ENCODE results near the gene ACSL1. TPM values are rescaled to one million over a fixed set of nuclear protein-coding genes. Genes with fewer than 3 reads are reported as not detected.

The ACSL1 gene
- polyA plus RNA-seq, 1 donor (not counting 4 experiments of a cell fraction or from before 2014, with no cell fraction given) = 60.6 TPM

- DNase-seq (ENCODE audit: low read depth, low spot score) = no peak
- Histone ChIP-seq H3K4me2 (ENCODE audit: control insufficient read depth, extremely low read depth, insufficient read depth, low read depth, low read length) (no peak overlapping the region), H3K36me3 (ENCODE audit: control insufficient read depth in 2 of 2, extremely low read depth in 1 of 2, insufficient read depth in 2 of 2, low read length in 2 of 2) (peaks cover 22 to 30% of the 10 kb centered on the region in 2 experiments)
Measured at GRCh38 chr4:184760681-184761080, 65.1 kb downstream of the ACSL1 start.

DNA sequence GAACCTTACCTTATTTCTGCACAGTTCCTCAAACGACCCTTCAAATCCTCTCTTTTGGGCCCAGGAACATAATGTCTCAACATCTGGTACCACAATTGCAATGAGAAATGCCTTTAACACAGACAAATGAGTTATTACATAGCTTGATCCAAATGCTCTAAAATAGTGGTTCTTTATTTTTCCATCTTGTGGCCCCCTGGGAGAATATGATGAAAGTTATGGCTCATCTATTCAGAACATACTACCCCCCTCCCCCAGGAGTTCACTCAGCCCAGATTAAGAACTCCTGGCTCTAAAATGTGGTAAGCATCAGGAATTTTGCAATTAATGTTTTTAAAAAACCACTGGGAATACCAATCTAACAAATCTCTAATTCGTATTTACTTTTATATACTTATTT is 68.0 kb downstream of the ACSL1 start:
- H3K27ac ChIP-seq (ENCODE audit: control insufficient read depth, insufficient read depth, low read length) = no peak overlapping the region
- H3K4me2 ChIP-seq (ENCODE audit: control insufficient read depth, extremely low read depth, insufficient read depth, low read depth, low read length) = no peak overlapping the region
- DNase-seq (ENCODE audit: low read depth, low spot score) (no peak), FAIRE-seq (no peak)
- dilution Hi-C loops (cut with MboI; ENCODE audit: extremely low pct_ligation_motif_present, low sequenced_read_pairs) = no loop called here
- H3K9ac ChIP-seq (ENCODE audit: control insufficient read depth, extremely low read depth, insufficient read depth, low read length) = no peak overlapping the region
- H3K9me1 ChIP-seq (ENCODE audit: control insufficient read depth, extremely low read depth, insufficient read depth, low read length) = no peaks in the 10 kb centered on the region
- no peak overlapping the region for H2AFZ ChIP-seq (ENCODE audit: control insufficient read depth, low read length)
- no peaks in the 10 kb centered on the region for H3K79me2 ChIP-seq (ENCODE audit: control insufficient read depth, insufficient read depth, low read length)
- no peaks in the 10 kb centered on the region for H3K27me3 ChIP-seq (ENCODE audit: control insufficient read depth, extremely low read depth, insufficient read depth, low read length)
- no peak overlapping the region for H3K4me3 ChIP-seq (ENCODE audit: control insufficient read depth in 2 of 3, extremely low read depth in 1 of 3, insufficient read depth in 2 of 3, low read depth in 1 of 3, low read length in 3 of 3)
- no peaks in the 10 kb centered on the region for H3K9me3 ChIP-seq (ENCODE audit: control insufficient read depth, low read depth, low read length)
- TF ChIP-seq EZH2 (IDR thresholded peaks at IDR 0.05; ENCODE audit: low read length) = no peak
- TF ChIP-seq, protein P1, sequence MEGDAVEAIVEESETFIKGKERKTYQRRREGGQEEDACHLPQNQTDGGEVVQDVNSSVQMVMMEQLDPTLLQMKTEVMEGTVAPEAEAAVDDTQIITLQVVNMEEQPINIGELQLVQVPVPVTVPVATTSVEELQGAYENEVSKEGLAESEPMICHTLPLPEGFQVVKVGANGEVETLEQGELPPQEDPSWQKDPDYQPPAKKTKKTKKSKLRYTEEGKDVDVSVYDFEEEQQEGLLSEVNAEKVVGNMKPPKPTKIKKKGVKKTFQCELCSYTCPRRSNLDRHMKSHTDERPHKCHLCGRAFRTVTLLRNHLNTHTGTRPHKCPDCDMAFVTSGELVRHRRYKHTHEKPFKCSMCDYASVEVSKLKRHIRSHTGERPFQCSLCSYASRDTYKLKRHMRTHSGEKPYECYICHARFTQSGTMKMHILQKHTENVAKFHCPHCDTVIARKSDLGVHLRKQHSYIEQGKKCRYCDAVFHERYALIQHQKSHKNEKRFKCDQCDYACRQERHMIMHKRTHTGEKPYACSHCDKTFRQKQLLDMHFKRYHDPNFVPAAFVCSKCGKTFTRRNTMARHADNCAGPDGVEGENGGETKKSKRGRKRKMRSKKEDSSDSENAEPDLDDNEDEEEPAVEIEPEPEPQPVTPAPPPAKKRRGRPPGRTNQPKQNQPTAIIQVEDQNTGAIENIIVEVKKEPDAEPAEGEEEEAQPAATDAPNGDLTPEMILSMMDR (optimal IDR thresholded peaks at IDR 0.05 in 1 of 3, IDR thresholded peaks at IDR 0.05 in 1 of 3, conservative IDR thresholded peaks at IDR 0.05 in 1 of 3; ENCODE audit: extremely low read depth in 1 of 3, insufficient read depth in 2 of 3, low read length in 3 of 3) = no peak
- peaks cover 11% of the 10 kb centered on the region for H3K4me1 ChIP-seq (ENCODE audit: control insufficient read depth, extremely low read depth, insufficient read depth, low read length)
- peaks cover 14 to 26% of the 10 kb centered on the region in 2 experiments for H3K36me3 ChIP-seq (ENCODE audit: control insufficient read depth in 2 of 2, extremely low read depth in 1 of 2, insufficient read depth in 2 of 2, low read length in 2 of 2)
- H4K20me1 ChIP-seq (ENCODE audit: control insufficient read depth, extremely low read depth, insufficient read depth, low read length) = no peaks in the 10 kb centered on the region

More at GRCh38 chr4:184760681-184761080, 65.1 kb downstream of the ACSL1 start:
- H3K9me1 ChIP-seq (ENCODE audit: control insufficient read depth, extremely low read depth, insufficient read depth, low read length) = no peaks in the 10 kb centered on the region
- H3K79me2 ChIP-seq (ENCODE audit: control insufficient read depth, insufficient read depth, low read length) = no peaks in the 10 kb centered on the region
- H3K9me3 ChIP-seq (ENCODE audit: control insufficient read depth, low read depth, low read length) = no peaks in the 10 kb centered on the region
- no peaks in the 10 kb centered on the region for H3K27me3 ChIP-seq (ENCODE audit: control insufficient read depth, extremely low read depth, insufficient read depth, low read length)
- H3K4me1 ChIP-seq (ENCODE audit: control insufficient read depth, extremely low read depth, insufficient read depth, low read length) = peaks cover under 1% of the 10 kb centered on the region
- H2AFZ ChIP-seq (ENCODE audit: control insufficient read depth, low read length) = no peak overlapping the region
- H3K27ac ChIP-seq (ENCODE audit: control insufficient read depth, insufficient read depth, low read length) = no peak overlapping the region
- dilution Hi-C loops (cut with MboI; ENCODE audit: extremely low pct_ligation_motif_present, low sequenced_read_pairs) = no loop called here
- H3K9ac ChIP-seq (ENCODE audit: control insufficient read depth, extremely low read depth, insufficient read depth, low read length) = no peak overlapping the region
- no peak overlapping the region for H3K4me3 ChIP-seq (ENCODE audit: control insufficient read depth in 2 of 3, extremely low read depth in 1 of 3, insufficient read depth in 2 of 3, low read depth in 1 of 3, low read length in 3 of 3)
- no peak for FAIRE-seq
- H4K20me1 ChIP-seq (ENCODE audit: control insufficient read depth, extremely low read depth, insufficient read depth, low read length) = no peaks in the 10 kb centered on the region
- no peak for TF ChIP-seq EZH2 (IDR thresholded peaks at IDR 0.05; ENCODE audit: low read length)
- TF ChIP-seq, protein P1 (optimal IDR thresholded peaks at IDR 0.05 in 1 of 3, IDR thresholded peaks at IDR 0.05 in 1 of 3, conservative IDR thresholded peaks at IDR 0.05 in 1 of 3; ENCODE audit: extremely low read depth in 1 of 3, insufficient read depth in 2 of 3, low read length in 3 of 3) = no peak

Data from keratinocyte (primary cell).